Fibroblast of skin of right biceps (primary cell): ENCODE data around the gene TRIM41.
"Not testable (repeated sequence)": the region's sequence is repeated elsewhere in the genome, so short reads cannot be mapped to it uniquely, and the experiment has no call there.

Experiments used
- DNase-seq: peaks from one replicate; pipeline ENCODE4 v3.0.0-alpha.2; 2013

Gene TRIM41

DNA sequence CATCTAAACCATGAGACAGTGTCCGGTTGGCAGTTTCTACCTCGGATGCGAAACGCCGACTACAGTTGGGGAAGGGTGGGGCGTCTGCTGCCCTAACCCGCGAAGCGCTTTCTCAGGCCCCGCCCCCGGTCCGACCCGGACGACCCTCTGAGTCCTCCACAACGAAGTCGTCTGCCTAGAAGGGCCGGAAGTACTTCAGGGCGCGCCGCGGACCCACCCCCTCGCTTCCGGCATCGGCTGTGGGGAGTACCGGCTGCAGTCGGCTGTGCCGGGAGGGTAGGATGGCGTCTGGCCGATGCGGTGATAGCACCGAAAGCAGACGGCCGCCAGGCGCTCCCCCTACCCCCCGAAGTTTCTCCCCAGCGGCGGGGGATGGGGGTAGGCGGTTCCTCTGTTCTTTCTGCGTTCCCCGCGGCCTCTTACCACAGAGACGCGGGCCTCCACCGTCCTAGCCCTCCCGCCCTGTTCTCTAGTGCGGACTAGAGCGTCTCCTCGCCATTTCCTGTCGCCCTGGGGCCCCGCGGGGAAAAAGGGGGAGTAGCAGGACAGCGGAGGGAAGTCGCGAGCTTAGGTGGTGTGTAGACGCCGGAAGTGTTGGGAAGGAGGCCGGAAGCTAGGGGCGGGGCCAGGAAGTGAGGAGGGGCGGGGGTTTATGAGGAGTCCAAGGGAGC, at the start of gene TRIM41:
Gene TRIM41, plus strand, starts transcription at position 224 of the 671 bp plus-strand sequence. CDS start 719 bp downstream, outside the sequence.
- DNase-seq: peak; percentile 99

- DNase-seq: peak; percentile 85
These were observed 49.4 kb upstream of the TRIM41 start for GRCh38 chr5:181173420-181174342.

- no peak for DNase-seq
These were observed 46.7 kb upstream of the TRIM41 start for GRCh38 chr5:181176254-181176952.

- not testable (repeated sequence) for DNase-seq
These were observed 45.5 kb upstream of the TRIM41 start for GRCh38 chr5:181177559-181177958.

DNA sequence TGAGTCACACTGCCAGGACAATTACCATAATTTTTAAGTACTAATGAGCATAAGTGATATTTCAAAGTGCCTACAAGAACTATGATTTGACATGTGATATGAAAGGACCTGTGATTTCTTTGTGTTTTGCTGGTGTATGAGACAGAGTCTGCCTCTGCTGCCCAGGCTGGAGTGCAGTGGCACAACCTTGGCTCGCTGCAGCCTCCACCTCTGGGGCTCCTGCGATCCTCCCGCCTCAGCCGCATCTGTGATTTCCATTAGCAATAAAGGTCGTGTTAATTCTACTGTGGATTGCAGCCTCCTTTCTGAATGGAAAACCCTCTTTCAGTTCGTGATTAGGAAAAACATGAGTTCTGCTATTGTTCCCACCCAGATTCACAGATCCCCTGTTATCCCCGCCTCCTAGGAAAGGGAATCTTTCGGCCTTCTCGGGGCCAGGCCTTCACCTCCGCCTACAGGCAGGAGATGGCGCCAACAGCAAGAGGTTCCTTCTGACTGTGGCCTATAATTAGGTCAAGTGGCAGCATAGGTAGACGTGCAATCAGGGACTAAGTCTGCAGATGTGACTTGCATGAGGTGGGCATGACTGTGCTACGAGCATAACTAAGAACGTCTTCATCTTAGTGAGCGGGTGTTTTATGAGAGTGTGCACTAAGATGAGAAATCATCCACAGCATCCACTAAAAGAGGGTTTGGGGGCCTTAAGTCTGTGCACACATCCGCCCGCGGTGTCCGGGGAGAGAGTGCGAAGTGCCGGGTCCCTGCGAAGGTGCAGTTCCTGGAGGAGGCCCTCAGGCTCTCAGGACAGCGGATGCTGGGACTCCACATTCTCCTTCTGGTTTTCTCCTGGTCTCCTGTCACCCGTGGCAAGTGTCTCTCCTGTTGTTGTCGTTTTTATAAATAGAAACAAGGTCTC, 41.2 kb upstream of the TRIM41 start:
- peak; percentile 68 for DNase-seq

GRCh38 chr5:181182651-181183050, 40.4 kb upstream of the TRIM41 start:
- DNase-seq: no peak

DNA sequence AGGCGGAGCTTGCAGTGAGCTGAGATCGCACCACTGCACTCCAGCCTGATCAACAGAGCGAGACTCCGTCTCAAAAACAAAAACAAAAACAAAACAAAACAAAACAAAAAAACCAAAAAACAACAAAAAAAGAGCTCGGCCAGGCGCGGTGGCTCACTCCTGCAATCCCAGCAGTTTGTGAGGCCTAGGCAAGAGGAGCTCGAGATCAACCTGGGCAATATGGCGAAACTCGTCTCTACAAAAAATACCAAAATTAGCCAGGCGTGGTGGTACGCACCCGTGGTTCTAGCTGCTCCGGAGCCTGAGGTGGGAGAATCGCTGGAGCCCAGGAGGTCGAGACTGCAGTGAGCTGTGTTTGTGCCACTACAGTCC, 38.2 kb upstream of the TRIM41 start:
- no peak for DNase-seq

GRCh38 chr5:181185560-181185959, 37.5 kb upstream of the TRIM41 start:
- no peak for DNase-seq

DNA sequence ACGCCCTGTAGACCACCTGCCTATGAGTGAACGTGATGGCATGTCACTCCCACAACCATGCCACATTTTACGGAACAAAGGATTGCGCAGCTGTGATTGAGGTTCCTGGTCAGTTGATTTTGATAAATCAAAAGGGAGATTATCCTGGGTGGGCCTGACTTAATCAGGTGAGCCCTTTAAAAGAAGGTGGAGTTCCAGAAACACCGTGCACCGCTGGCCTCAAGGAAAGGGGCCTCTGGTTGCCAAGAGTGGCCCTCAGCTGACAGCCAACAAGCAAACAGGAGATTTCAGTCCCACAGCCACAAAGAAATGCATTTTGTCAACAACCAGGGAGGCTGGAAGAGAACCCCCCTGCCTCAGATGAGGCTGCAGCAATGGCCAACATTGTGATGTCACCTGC, 37.1 kb upstream of the TRIM41 start:
- no peak for DNase-seq

- no peak for DNase-seq
These were observed 36.0 kb upstream of the TRIM41 start for GRCh38 chr5:181186986-181187499.

DNA sequence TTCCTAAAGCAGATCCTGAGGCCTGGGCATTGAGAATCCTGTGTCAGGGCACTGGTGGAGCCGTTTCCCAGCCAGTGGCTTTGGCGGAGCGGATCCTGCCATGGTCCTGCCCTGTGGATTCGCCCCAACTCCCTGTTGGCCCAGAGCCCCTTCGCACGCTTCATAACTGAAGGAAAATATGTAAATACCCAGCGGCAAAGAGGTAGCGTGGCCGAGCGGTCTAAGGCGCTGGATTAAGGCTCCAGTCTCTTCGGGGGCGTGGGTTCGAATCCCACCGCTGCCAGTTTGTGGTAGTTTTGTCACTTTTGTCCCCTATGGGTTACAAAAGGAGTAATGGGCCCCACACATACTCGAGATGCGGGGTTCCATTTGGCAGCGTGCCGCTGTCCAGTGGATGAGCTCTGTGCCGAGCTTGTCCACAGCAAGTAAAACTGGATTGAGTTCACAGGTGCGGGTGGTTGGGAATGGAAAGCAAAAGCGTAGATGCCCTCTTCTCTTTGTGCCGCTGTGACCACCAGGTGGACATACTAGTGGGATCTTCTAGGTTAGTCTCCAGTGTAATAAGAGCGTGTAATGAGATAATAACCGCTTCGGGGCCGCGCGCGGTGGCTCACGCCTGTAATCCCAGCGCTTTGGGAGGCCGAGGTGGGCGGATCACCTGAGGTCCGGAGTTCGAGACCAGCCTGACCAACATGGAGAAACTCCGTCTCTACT, 35.4 kb upstream of the TRIM41 start:
- peak; percentile 82 for DNase-seq

DNA sequence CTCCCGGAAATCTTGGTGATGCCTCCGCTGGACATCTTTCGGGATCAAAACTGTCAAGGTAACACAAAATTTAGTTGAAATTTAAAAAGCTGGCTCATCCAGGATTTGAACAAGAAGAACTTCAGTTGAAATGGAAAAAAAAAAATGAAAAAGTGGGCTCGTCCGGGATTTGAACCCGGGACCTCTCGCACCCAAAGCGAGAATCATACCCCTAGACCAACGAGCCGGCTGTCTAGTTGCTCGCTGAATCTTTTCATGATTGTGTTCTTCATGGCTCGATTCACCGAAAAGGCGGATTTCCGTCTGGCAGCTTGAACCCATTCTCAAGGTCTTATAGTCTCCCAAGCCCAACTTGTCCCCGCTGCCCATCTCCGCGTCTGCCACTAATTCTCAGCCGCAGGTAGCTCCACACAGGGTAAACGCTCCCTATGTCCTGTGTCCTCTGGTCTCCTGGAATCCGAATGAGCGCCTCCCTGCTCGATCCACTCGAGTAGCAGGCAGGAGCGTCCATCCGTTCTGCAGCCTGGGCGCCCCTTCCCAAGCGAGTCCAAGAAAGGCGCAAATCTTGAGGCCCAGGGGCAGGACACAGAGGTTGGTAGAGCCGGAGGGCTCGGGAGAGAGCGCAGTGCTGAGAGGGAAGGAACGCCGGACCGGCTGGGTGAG, 34.2 kb upstream of the TRIM41 start:
- DNase-seq: peak; percentile 74

- DNase-seq: no peak
These were observed 33.6 kb upstream of the TRIM41 start for GRCh38 chr5:181189363-181189961.

DNA sequence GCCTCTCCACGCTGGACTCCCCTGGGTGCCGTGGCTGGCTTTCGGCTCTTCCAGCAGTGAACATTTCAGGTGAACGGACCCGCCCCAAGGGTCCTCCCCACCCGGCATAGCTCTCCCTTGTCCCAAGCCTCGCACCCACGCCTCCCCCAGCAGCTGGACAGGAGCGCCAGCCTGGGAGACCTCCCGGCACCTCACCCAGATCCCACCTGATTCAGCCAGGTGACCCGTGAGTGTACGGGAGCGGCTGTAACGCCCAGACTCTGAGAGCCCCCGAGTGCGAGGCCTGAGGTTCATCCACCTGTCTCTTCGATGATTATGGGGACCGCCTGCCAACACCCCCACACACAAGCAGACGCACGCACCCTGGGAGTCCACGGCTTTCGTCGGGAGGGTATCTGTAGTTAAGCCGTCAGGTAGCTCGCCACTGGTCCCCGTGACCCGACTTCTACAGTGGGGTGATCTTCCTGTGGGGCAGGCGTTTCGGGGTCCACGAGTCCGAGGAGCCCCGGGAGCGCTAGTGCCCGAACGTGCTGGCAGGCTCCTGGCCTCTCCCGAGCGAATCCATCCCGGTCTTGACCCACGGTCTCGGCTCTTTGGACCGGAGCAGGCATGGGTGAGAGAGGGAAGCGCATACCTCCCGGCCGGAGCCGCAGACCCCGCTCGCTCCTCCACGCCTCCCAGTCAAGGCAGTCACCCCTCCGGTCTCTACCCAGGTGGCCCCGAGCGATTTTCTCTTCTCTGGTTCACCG, 32.9 kb upstream of the TRIM41 start:
- no peak for DNase-seq

DNA sequence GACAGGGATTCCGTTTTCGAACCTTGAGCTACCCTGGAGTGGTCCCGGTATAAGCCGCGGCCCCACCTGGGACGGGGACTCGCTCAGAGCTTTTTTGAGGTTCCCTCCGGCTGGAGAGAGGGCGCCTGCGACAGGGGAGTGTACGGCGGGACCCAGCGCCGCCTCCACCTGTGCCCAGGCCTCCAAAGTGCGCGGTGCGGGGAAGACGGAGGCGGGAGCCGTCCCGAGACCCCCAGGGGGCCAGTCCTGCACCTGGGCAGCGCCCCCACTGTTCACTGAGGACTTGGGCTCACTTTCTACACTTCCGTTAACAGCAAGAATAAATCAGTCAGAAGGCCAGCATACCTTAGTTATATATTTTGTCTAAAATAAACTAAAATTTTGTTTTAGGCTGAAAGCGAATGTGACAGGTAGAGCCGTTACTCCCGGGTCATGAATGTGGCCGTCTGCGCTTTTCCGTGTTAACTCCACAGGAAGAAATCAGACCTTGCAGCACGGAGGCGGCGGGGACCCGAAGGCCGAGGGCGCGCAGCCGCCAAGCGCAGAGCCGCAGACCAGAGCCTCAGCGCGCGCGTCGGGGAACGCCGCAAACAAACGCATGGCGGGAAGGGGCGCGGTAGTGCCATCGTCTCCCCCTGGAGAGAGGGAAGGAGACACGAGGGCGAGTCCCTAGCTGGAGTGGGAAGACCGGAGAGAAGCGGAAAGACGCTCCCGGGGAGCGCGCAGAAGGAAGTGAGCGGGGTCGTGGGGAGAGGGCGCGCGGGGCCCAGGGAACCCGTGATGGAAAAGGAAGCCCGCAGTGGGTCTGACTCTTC, 32.2 kb upstream of the TRIM41 start:
- peak; percentile 39 for DNase-seq

GRCh38 chr5:181191526-181192336, 31.4 kb upstream of the TRIM41 start:
- peak; percentile 96 for DNase-seq

DNA sequence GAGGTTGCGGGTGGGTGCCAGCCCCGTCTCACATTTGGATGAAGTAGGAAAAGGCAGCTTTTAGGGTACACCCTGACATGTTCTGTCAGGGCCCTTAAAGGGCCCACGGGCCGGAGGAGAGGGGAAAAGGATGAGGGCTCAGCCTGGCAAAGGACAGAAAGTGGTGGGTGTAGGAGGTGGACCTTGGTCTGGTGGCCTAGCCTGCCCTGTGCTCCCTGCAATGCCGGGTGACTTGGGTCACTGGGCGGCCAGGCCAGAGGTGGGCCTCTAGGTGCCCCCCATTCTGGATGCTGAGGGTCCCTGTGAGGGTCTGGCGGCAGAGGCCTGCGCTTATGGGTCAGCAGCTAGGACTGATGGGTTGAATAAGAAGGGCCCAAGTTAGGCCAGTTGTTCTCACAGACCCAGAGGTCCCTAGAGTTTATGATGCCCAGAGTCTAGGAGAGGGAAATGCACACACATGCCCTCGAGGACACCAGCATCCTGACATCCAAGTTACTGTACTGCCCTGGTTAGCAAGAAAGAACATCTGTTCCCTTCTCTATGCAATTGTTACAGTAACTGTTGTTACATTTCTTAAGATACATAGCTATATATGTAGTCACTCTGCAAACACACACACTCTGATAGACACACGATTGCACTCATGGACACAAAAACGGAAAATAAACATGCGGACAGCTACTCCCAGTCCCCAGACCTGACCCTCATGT, 30.6 kb upstream of the TRIM41 start:
- no peak for DNase-seq
